ENCODE measurements around the gene POLR1B. TPM values are rescaled to one million over a fixed set of nuclear protein-coding genes. Genes with fewer than 3 reads are reported as not detected.
"Not testable (repeated sequence)": the region's sequence is repeated elsewhere in the genome, so short reads cannot be mapped to it uniquely, and the experiment has no call there.

POLR1B gene
- total RNA-seq, 4 donors from 2014 or later, result 6.8 to 41.4 (median 17.8) TPM

DNA sequence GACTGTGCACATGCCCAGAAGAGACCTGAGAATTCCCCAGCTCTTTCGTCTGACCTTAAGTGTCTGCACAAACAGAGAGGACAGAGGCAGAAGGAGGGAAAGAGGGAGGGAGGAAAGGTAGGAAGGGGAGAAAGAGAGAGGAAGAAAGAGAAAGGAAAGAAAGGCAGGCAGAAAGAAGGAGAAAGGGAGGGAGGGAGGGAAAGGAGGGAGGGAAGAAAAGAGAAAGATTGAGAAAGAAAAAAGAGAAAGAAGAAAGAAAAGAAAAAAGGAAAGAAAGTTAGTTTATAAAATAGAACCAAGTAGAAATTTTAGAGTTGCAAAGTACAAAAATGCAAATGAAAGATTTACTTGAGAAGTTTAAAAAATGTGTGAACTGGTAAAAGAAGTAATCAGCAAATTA is 7.4 kb upstream of the POLR1B start:
- no peak for TF ChIP-seq POLR2A (IDR thresholded peaks at IDR 0.05)
- TF ChIP-seq, protein P1, sequence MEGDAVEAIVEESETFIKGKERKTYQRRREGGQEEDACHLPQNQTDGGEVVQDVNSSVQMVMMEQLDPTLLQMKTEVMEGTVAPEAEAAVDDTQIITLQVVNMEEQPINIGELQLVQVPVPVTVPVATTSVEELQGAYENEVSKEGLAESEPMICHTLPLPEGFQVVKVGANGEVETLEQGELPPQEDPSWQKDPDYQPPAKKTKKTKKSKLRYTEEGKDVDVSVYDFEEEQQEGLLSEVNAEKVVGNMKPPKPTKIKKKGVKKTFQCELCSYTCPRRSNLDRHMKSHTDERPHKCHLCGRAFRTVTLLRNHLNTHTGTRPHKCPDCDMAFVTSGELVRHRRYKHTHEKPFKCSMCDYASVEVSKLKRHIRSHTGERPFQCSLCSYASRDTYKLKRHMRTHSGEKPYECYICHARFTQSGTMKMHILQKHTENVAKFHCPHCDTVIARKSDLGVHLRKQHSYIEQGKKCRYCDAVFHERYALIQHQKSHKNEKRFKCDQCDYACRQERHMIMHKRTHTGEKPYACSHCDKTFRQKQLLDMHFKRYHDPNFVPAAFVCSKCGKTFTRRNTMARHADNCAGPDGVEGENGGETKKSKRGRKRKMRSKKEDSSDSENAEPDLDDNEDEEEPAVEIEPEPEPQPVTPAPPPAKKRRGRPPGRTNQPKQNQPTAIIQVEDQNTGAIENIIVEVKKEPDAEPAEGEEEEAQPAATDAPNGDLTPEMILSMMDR (IDR thresholded peaks at IDR 0.05), result no peak
- Histone ChIP-seq H3K9me3 (no peaks in the 10 kb centered on the region), H3K27me3 (no peaks in the 10 kb centered on the region), H3K36me3 (no peaks in the 10 kb centered on the region), H3K4me3 (no peak overlapping the region), H3K4me1 (no peaks in the 10 kb centered on the region), H3K27ac (no peak overlapping the region)
- no peak for DNase-seq
- intact Hi-C loops (cut with DNase I; ENCODE audit: low total_unique reads), result no loop called here

DNA sequence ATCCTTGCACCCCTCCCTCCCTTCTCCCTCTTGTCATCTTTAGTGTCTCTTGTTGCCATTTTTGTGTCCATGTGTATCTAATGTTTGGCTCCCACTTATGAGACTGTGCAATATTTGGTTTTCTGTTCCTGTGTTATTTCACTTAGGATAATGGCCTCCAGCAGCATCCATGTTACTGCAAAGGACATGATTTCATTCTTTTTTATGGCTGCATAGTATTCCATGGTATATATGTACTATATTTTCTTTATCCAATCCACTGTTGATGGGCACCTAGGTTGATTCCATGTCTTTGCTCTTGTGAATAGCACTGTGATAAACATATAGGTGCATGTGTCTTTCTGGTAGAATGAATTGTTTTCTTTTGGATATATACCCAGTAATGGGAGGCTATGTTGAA is 5.6 kb upstream of the POLR1B start:
- H3K4me1 ChIP-seq; H3K27ac ChIP-seq; intact Hi-C loops (cut with DNase I; ENCODE audit: low total_unique reads); H3K36me3 ChIP-seq; H3K27me3 ChIP-seq; H3K4me3 ChIP-seq; H3K9me3 ChIP-seq; DNase-seq: not testable (repeated sequence)

DNA sequence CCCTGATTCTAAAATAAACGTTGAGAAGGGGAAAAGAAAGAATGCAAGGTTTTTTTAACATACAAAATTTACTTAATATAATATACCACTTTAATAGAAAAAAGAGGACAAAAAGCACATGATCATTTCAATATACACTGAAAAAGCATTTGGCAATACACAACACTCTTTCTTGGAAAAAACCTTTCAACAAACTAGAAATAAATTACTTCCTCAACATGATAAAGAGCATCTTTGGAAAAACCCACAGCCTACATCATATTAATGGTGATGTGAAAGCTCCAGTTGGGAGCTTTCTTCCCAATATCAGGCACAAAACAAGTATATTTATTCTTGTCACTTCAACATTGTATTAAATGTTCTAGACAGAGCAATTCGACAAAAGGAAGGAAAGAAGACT is 3.0 kb upstream of the POLR1B start:
- Histone ChIP-seq H3K4me3 (no peak overlapping the region), H3K9me3 (no peaks in the 10 kb centered on the region), H3K4me1 (peaks cover 0 to 10% of the 10 kb centered on the region in 2 donors), H3K27me3 (no peaks in the 10 kb centered on the region), H3K36me3 (no peaks in the 10 kb centered on the region), H3K27ac (no peak overlapping the region)
- TF ChIP-seq, protein P1 (IDR thresholded peaks at IDR 0.05), result no peak
- no peak for TF ChIP-seq POLR2A (IDR thresholded peaks at IDR 0.05)
- no peak for DNase-seq
- intact Hi-C loops (cut with DNase I; ENCODE audit: low total_unique reads), result no loop called here

DNA sequence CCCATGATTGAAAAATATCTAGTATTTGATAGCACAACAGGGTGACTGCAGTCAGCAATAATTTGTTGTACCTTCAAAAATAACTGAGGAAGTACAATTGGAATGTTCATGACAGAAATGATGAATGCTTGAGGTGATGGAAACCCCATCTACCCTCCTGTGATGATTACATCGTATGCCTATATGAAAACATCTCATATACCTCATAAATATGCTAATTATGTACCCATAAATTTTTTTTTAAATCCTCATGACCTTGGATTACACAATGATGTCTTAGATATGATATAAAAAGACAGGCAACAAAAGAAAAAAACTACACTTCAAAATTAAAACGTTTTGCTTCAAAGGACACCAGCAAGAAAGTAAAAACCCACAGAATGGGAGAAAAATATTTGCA is 1.4 kb upstream of the POLR1B start:
- Histone ChIP-seq H3K4me3 (no peak overlapping the region), H3K27ac (no peak overlapping the region), H3K4me1 (peaks cover 0 to 10% of the 10 kb centered on the region in 2 donors), H3K9me3 (no peaks in the 10 kb centered on the region), H3K27me3 (no peaks in the 10 kb centered on the region), H3K36me3 (no peaks in the 10 kb centered on the region)
- intact Hi-C loops (cut with DNase I; ENCODE audit: low total_unique reads), result no loop called here
- no peak for DNase-seq
- TF ChIP-seq POLR2A (IDR thresholded peaks at IDR 0.05), result no peak
- TF ChIP-seq, protein P1 (IDR thresholded peaks at IDR 0.05), result no peak

DNA sequence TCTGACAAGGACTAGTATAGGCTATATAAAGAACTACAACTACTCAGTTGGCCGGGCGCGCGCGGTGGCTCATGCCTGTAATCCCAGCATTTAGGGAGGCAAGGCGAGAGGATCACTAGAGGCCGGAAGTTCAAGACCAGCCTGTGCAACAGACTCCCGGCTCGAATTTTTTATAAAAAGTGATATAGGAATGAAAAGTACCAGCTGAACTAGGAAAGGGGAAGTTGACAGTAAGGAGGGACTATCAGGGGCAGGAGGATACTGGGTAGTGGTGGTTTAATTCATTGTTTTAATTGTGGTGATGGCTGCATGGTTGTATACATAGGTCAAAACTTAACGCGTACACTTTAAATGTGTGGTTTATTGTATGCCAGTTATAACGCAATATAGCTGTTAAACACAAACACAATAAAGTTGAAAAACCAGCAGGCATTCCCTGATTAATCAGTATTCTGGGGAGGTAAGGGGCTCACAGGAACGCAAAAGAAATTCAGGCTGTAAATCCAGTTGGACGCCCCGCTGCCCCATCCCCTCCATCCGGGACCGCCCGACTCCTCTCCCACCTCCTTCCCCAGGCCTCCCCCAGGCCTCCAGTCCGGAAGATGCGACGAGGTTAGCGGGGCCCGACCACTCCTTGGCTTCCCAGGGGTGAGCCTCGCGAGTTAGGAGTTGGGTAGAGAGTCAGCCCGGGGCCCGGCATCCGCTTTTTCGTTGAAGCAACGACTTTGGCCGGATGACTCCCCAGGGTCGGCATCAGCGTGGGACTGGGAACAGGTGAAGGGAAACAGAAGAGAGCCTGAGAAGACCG is 746 bp upstream of the POLR1B start:
- no peak for DNase-seq
- TF ChIP-seq, protein P1 (IDR thresholded peaks at IDR 0.05), result no peak
- TF ChIP-seq POLR2A (IDR thresholded peaks at IDR 0.05), result no peak
- intact Hi-C loops (cut with DNase I; ENCODE audit: low total_unique reads), result no loop called here

More for the DNA sequence above, 746 bp upstream of the POLR1B start:
- Histone ChIP-seq H3K4me3 (peak overlapping the region; percentile 70 to 76), H3K27ac (peak overlapping the region; percentile 89 to 96), H3K27me3 (no peaks in the 10 kb centered on the region), H3K4me1 (peaks cover 0 to 10% of the 10 kb centered on the region in 2 donors), H3K36me3 (no peaks in the 10 kb centered on the region), H3K9me3 (no peaks in the 10 kb centered on the region)
